Forelimb muscle (tissue), 1 donor: Measurements from ENCODE around the gene GLYATL1. TPM values are rescaled to one million over a fixed set of nuclear protein-coding genes. Genes with fewer than 3 reads are reported as not detected.

Experiments used
- DNase-seq: peaks from one replicate; pipeline ENCODE4 v3.0.0-alpha.2; 2013; ENCODE audit warnings: low read depth
- polyA plus RNA-seq: library from polyadenylated mRNA; unstranded; fragments of 120-200 nt; gene quantifications from one replicate; pipeline ENCODE4 v1.2.1, GENCODE V29; 2013; ENCODE audit not compliant: insufficient read length

GLYATL1 gene, protein sequence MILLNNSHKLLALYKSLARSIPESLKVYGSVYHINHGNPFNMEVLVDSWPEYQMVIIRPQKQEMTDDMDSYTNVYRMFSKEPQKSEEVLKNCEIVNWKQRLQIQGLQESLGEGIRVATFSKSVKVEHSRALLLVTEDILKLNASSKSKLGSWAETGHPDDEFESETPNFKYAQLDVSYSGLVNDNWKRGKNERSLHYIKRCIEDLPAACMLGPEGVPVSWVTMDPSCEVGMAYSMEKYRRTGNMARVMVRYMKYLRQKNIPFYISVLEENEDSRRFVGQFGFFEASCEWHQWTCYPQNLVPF
- 0.58 TPM for polyA plus RNA-seq

DNA sequence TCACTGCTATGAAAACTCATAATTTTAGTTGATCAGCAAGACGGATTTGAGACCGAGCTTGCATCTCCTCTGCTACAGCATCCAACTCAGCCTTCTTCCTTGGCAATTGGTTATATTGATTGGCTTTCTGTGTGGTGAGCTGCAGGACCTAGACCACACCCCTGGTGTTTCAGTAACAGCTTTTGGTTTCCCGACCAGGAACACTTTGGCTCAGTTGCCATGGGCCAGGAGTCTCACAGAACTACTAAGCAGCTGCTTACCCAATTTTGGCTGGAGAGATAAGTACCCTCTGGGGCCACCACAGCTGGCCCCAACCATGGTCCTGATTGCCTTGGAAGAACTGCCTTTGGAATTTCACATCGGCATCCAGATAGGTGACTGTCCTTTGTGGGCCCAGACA is at the start of gene GLYATL1:
Gene GLYATL1 (plus strand): TSS at position 212 of the 400 bp plus-strand sequence. CDS start 7,600 bp downstream, outside the sequence.
- DNase-seq, result no peak

DNA sequence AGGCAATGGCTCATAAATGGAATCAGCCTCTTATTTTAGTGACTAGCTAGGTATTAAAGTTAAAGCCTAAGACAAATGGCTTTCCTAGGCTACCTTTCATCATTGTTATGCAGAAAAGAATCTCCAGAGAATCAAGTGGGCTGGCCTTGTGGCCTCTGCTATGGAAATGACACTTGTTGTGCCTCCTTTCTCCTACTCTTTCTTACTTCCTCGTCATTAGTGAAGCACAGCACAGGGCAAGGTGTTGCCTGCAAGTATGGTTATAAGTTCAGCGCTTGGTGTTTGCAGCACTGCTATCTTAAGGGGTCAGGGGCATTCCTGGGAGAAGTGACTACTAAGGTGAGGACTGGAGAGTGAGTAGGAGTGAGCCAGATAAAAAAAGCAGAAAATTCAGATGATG is 45.4 kb upstream of the GLYATL1 start:
- DNase-seq, result no peak

DNA sequence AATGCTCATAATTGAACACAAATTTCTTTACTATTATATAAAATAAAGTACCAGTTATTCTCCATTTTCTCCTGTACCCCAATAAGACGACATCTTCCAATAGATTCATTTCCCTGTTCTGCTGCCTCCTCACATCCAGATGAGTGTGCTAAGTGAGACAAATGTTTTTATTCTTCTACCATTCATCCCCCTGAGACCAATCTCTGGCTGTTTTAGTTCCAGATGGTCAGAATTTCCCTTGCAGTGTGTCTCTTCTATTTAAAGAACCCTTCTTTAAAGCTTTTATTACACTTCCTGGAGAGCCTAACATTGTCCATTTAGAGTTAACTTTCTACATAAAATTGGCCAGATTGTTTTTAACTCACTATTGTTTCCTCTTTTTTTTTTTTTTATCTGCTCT is 41.2 kb upstream of the GLYATL1 start:
- no peak for DNase-seq

DNA sequence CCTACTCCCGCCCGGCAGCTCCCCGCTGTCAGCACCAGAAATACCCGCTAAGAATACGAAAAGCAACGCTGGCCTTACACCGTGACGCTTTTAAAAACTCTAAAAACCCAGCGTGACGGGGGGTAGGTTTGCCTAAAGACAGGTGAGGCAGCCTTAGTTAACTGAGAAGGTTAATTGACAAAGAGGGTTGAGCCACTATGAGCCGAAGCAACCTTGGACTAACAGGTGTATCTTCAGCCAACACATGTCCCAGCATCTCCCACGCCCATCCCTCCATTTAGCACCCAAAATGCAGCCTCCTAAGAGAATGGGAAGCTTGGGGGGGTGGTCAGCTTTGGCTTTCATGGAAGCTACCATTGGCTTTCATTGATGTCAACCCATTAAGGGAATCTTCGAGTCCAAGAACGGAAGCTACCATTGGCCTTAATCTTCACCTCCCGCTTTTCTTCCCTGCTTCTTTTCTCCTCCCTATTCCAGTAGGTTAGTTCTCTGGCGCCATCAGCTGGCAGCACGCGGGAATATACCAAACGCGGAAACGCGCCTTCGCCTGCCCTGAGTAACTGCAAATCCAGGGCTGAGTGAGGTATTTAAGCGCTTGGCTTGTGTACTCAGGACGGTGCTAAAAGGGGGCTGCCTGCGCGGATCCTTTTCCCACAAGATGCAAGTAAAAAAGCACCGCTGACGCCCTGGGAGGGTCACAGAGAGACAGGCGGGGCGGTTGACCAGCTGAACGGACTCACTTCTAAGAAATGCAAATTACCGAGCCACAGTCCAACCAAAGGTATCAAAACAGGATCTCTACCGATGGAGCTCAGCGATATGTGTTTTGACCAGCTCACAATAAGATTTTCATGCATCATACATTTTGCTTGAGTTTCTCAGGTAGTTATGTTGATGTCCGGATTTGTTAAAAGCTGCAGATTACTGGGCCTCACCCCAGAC is 38.5 kb upstream of the GLYATL1 start:
- no peak for DNase-seq

DNA sequence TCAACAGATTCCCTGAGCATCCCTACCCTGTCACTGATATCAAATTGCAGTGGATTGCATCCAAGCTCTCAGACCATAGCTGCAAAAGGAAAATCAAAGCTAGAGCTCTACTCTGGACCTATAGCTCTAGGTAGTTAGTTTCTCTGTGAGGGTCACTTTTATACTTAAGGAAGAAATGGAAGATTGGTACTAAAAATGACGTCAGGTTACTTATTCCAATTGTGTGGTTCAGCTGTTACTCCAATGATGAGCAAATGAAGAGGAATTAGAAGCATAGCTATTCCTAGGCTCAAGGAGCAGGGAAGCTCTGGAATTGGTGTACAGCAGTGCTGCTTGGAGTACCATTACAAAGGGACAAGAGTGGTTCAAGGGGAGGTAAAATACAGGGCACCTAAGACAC is 36.4 kb upstream of the GLYATL1 start:
- no peak for DNase-seq

DNA sequence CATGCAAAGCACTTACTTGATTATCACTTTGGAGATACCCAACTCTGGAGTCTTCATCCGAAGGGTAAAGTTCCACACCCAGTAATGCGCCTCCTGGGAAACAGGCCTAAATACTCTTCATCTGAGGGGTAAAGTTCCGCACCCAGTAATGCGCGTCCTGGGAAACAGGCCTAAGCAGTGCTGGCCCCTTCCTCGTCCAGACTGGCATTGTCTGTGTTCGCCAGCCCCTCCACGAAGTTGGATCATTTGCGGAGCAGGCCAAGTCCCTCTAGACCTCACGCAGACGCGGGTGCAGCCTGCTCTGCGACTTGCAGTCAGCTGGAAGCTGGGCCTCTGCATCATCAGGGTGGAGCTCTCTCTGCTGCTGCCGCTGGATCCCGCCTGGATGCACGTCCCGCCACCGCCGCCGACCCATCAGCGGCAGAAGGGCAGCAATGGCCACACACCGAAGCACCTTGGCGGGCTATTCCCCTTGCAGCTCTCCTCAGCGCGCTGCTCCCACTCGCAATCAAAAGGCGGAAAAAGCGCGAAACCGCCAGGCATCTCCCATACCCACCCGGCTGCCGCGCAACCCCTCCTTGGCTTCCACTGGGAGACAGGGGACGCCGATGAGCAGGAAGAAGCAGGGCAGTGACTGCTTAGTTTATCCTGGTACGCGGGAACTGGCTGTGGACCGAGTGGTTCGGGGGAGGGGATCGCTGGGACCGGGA is 34.1 kb upstream of the GLYATL1 start:
- no peak for DNase-seq

DNA sequence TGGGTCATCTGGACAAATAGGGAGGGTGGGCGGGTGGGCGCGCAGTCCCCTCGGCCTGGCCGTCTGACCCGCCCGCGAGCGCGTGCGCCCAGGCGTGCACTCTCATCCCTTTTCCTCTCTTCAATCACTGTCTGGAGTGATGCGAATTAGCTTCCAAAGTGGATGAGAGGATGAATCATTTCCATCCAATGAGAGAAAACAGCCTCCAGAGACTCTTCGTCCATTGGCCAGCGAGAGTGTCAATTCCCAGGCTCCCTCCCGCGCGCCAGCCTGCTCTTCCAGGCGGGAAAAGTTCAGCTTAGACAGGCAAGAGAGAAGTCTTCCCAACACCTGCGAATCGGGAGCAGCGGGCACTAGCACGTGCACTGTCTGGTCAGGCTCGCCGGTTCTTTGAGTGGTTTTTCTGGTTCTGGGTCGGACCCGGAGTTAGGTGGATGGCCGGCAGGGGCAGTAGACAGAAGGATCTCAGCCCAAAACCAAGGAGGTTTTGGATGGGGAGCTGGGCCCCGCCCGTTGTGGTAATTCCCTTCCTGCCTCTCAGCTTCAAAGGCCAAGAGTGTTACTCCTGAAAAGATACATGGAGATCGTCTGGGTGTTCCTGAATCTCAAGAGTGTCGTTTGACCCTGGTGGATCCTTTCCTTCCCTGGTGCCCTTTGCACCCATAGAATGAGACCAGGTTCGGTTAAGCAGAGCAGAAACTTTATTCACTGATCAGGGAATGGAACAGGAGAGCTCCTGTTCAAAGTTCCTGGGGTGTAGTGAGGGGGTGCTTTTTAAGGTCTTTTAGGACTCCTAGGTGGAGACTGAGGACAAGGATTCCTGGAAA is 33.4 kb upstream of the GLYATL1 start:
- peak; percentile 80 for DNase-seq

DNA sequence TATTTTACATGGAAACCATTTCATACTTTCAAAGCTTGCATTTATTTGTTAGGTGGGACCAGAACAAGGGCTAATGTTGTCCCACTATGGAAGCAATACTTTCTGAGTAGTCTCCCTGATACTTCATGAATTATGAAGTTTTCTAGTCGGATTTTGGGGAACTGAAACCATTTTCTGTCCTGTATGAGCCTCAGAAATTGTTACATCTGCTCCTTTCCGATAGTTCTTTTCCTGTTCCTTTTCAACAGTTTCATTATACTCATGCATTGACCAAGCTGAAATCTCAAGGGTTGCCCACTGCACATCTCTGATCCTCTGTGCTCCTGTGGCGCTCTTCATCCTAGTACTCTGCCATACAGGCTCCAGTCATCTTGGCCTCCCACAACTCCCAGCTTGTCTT is 31.5 kb upstream of the GLYATL1 start:
- no peak for DNase-seq

DNA sequence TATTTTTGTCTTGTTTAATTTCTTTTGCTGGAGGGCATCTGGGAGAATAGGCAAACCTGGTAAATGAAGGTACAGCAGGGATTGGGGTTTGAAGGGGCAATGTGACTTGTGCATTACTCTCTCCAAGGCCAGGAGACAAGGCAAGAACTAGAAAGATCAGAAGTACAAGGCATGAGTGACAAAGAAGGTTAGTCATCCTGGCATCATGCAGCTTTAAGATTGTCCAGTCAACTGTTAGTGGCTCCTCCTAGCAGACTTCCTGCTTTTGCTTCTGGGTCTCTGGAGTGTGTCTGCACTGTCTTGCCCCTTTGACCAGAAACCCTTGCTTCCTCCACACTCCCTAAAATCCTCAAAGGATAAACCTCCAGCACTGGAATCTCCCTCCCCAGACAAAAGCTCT is 27.2 kb upstream of the GLYATL1 start:
- no peak for DNase-seq

DNA sequence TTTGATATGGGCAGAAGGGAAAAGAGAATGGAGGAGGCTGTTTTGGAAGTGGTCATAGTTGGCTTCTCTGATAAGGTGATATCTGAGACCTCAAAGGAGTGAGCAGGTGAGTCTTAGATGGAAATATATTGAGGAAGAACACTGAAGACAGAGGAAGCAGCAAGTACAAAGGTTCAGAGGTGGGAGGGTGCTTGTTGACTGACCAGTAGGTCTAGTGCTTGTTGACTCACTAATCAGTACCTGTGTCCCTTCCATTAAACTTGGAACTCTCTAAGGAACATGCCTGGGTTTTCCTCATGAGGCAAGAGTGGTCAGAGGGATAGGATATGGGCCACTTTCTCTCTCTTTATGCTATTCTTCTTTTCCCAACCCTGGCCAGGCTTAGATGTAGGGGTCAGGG is 25.6 kb upstream of the GLYATL1 start:
- no peak for DNase-seq

DNA sequence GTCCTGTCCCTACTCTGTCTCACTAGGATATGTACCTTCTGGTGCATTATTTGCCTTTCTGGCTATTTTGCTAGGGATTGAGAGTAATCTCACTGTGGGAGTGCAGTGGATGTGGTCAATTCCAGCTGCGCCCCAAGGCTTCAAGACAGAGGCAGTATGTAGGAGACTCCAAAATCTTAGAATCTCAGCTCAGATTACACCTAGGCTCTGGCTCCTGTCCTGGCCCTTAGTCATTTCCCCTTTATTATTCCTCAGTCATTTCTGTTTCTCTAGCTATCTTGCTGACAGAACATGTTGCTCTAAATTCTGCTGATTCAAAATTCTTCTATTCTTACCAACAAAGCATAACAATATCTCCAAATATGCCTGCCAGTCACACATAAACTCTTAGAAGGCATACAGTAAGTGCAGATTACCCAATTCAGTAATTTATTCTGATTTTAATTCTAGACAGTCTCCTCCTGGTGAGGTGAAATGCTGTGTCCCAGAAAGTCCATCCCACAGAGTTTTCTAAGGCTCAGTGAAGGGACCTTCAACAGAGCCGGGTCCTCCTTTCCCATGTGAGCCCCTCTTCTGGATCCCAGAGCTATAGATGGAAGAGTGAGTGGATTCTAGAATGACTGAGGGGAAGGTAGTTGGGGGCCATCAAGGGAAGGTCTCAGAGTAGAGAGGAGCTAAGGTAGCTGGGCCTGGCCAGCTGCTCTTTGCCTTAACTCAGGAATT is 24.3 kb upstream of the GLYATL1 start:
- DNase-seq, result no peak

DNA sequence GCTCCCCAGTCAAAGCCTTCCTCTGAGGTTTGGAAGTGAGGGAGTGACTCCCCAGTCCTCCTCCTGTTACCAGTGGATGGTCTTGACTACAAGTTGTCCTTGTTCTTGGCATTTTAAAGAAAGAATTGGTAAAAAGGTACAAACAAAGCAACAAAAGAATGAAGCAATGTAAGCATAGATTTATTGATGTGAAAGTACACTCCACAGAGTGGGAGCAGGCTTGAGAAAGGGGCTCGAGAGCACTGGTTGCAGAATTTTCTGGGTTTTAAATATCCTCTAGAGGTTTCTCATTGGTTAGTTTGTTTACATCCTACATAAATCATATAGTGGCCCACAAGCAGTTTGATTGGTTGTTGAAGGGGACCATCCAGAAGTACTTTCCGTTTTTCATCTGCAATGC is 22.7 kb upstream of the GLYATL1 start:
- no peak for DNase-seq

DNA sequence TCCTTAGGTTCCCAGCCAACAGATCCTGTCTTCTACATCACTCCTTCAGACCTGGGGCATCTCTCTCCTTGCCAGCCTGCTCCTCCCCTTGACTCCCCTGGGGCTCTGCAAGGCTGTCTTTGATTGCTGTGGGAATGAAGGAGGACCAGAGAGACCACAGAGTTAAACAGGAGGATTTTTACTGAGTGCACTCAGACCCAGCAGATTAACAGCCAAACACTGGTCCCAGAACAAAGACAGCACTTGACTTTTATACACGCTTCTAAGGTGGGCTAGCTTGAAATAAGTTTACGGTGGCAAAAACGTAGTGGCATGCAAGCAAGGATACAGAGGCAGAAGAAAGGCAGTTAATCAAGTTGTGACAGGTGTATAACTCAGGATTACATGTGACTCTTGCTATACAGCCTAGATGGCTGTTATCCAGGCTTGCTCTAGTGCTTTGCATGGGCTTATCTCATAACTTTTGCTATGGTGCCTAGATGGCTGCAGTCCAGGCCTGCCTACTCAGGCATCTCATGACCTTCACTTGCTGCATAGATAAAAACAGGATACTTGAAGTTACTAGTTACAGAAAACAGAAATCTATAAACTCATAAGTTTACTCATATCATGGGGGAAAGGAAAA is 22.0 kb upstream of the GLYATL1 start:
- no peak for DNase-seq

DNA sequence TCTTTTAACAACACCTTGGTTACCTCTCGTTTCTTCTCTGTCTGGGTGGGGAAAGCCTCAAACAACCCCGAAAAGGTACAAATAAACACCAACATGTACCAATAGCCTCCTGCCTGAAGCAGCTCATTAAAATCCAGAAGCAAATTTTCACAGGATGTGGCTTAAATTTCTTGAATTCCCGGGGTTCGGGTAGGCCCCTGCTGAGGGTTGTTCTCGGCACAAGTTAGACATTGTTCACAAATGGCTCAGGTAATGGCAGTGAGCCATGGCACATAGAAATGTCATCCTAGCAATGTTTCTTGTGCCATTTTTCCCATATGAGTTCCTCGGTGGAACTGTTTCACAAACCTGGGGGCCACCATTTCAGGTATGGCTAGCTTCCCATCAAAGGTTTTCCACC is 19.7 kb upstream of the GLYATL1 start:
- DNase-seq, result no peak

DNA sequence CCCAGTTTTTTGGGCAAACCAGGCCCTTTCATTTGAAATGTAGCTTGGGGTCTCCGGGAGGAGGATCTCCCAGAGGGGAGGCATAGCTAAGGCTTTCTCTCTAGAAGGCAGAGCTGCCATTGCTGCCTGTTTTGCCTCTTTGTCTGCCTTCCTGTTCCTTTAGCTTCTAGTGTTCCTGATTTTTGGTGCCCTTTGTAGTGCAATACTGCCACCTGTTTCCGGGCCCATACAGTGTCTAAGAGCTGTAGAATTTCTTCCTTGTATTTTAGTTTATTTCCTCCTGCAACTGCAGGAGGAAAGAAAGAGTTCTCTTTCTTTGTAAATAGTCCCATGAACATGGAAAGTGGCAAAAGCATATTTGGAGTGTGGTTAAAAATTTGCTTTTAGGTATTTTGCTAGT is 19.3 kb upstream of the GLYATL1 start:
- no peak for DNase-seq

DNA sequence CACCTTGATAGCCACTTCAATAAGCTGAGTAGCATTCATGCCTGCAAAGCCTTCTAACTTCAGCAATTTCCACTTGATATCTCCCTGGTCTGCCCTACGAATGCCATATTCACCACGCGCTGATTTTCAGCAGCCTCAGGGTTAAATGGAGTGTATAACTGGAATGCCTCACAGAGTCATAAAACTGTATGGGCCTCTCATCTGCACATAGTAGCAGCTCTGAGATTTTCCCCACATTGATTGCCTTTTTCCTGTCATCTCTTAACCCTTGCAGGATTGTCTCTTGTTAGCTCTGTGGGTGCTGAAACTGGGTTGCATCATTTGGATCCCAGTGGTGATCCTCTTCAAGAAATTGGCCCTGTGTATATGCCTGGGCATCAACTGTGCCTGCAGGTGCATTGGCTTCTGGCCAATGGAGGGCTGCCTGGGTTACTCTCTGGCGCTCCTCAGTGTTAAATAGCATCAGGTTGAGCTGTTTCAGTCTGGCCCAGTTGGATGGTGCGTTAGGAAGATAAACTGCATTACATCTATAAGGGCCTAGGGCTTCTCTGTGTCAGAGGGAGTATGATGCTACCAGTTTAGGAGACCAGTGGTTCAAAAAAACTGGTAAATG is 17.4 kb upstream of the GLYATL1 start:
- DNase-seq, result no peak

DNA sequence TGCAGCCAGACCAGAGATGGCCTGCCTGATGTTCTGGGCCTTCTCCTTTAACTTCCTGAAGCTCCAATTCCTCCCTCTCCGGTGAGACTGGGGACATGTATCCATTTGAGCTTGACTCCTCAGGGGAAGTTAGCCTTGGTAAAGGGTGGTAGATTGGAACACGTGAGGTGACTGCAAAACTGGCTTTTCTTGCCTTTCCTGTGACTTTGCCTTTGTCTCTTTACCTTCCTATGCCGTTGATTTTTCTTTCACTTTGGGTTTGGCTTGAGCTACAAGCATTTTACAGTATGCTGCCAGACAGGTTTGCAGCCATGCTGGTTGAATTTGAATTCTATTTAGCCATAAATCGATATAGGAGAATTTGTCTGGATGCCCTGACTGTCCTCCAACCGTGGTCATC is 16.8 kb upstream of the GLYATL1 start:
- no peak for DNase-seq

DNA sequence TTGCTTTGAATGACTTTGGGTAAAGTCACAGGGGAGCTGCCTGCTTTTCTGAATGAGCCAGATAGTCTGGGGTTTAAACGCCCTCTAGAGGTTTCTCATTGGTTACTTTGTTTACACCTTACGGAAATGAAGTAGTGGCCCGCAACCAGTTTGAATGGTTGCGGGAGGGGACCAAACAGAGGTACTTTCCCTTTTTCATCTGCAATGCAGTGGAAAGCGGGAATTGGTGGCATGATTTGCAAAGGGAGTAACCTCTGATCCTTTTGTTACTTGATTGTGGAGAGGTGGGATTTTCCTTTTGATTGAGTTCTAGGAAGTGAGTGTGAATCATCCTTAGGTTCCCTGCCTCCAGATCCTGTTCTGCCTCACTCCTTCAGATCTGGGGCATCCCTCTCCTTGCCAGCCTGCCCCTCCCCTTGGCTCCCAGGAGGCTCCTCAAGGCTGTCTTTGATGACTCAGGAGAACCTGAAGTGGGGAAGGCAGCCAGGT is 15.9 kb upstream of the GLYATL1 start:
- DNase-seq, result no peak

DNA sequence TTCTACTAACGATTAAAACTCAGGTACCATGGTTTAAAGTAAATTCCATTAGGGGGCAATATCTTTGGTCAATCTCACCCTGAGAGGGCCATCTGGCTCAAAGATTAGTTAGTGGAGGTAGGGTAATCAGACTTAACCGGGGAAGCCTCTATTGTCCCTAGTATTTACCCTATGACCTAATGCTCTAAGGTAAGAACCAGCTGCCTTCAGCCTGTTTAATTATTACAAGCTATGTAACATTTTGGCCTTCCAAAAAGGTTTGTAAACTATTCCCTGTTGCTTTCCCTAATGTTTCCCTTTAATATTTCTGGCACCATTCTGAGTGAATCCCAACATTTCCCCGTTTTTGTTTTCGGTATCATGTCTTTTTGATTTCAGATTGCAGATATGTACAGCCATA is 15.1 kb upstream of the GLYATL1 start:
- DNase-seq, result no peak

DNA sequence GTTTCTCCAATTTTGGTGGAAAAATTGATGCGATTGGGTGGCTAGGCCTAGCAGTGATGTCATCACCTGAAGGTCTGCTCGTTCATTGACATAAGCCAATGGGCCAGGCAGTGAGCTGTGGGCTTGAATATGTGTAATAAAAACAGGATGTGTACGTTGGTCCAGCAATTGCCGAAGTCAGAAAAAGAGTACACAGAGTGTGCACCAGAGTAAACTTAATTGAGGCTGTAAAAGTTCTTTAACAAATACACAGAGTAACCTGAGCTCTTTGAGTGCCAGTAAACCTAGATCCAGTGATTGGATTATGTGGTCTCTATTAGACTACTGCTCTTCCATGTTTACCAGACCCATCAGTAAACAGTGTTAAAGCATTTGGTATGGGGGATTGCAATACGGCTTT is 13.0 kb upstream of the GLYATL1 start:
- no peak for DNase-seq
